NCI-H82 treated with DMSO at 0.1 percent for 48 hours (cell line): Measurements from ENCODE around the gene TMEM91.
"Not testable (repeated sequence)": the region's sequence is repeated elsewhere in the genome, so short reads cannot be mapped to it uniquely, and the experiment has no call there.

Experiments used
- DNase-seq: peaks from one replicate; lab custom pipeline; 2025; ENCODE audit not compliant: unreplicated experiment; lab: John Stamatoyannopoulos, UW

Gene TMEM91

DNA sequence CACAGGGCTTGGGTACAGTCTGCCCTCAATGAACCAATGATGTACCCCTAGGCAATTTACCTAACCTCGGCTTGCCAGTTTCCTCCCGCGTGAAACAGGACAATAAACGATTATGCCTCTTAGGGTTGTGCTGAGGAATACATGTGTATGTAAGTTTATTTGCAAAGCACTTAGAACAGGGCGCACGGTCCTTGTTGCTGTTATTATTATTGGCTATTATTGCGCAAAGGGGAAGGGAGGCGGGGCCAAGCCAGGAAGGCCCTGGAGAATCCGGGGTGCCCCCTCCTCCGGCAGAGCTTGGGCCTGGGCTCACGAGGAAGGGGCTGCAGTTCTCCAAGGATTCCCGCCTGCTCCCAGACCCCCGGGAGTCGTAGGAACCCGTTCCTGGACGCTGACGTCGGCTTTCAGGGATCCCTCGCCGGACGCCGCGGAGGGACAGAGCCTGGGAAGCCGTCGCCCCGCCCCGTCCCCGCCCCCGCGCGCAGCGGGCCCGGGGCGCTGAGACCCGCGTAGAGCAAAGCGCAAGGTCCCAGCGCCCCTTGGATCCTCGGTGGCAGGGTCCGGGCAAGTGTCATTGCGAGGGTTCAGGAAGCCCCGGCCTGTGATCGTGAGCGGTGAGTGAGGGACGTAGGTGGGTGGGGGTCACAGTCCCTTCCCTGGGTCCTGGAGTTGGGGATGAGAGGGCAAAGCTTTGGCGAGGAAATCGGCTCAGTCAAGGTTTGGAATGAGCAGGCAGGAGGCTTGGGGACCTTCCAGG lies at the start of gene TMEM91:
Gene TMEM91, plus strand, starts transcription at position 293 of the 757 bp plus-strand sequence. CDS start 1,777 bp downstream, outside the sequence.
- DNase-seq = no peak

DNA sequence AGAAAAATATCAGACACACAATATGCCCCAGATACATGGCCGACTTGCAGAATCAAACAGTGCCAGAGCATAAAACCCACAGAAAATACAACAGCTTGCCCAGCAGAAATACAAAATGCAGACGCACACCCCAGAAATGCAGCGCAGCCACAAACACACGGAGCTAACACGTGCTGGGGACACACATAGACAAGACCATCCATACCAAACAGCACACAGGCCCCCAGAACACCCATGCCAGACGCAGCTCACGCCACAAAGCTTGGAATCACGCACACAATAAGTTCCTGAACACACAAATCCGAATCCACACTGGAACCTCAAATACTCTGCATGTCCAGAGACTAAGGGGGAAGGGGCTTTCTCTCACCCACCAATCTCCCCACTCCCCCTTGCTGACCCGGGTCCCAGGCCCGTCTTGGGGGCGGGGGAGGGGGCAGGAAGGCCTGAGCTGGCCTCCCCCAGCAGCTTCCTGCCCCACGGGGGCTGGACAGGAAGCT lies 49.2 kb upstream of the TMEM91 start:
- DNase-seq = no peak

DNA sequence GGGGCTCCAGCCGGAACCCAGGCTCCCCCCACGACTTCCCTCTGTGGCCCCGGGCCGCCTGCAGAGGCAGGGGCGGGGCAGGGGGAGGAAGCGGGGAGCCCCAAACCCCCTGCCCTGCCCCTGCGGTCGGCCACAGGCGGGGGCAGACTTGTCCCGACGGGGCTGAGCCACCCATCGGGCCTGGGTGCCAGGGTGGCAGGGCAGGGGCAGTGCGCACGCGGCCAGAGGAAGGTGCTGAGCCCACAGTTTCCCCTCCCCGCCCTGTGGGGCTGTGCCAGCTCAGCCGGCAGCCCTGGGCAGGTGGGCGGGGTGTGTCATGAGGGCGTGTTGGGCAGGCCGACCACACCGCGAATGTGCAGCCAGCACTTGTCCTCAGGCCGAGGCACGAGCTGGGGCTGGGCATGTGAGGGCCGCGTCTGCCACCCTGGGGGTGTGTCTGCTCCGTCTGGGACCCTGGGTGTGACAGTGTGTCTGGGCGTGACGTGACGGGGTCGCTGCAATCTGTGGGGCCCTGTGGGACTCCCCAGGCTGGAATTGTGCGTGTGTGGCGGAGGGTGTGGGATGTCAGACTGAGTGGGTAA lies 48.7 kb upstream of the TMEM91 start:
- DNase-seq = no peak

DNA sequence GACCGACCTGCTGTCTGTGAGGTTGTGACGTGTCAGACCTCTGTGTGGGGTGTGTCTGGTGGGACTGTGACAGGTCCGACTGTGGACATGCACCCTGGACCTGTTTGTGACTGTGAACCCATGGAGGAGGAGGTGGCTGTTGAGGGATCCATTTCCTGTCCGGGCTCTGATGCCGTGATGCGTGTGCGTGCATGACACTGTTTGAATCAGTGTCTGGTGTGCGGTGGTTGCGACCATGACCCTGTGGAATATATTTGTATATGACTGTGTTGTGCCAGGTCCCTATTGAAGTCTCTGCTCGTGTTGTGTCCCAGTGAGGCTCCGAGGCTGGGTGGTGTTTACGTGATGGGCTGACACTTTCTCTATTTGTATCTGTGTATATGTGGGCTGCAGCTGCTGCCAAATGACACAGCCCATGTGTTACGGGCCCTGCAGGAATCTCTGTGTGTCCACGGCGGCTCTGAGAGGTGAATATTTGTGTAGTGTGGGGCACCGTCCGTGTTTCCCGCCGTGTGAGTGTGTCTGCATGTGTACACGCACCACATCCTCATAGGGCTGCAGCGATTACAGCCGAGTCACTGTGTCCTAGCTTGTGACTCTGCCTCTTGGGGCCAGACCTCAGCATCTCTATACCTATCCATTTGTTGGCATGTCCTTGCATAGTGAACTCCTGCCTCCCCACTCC lies 48.0 kb upstream of the TMEM91 start:
- DNase-seq = no peak

DNA sequence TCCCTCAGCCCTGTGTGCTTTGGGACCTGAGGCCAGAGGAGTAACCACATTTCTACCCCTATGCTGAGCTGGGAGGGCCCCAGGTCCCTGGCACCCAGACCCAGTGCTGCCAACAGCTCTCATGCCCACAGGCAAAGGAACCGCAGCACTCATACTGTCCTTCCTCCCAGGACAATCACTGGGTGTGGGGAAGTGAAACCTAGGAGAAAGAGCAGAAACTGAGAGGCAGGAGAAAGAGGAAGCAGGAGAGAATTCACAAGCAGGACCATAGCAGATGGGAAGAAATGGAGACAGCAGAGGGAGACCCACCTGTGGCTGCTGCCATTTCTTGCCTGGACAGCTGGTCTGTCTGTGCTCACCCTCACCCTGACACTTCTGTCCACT lies 47.5 kb upstream of the TMEM91 start:
- no peak for DNase-seq

DNA sequence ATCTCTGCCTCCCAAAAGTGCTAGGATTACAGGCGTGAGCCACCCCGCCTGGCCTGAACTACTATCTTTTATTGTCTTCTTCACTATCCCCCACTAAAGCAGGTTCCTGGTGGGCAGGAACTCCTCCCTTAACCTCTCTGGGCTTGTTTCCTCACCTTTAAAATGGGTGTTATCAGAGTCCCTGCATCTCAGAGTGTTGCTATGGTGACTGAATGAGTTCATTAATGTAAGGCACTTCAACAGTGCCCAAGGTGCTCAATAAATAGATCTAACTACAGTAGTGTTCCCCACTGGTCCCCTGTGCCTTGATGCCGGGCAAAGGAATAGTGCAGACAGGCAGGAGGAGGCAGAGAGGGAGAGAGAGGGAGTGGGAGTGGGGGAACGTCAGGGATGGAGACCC lies 45.9 kb upstream of the TMEM91 start:
- no peak for DNase-seq

DNA sequence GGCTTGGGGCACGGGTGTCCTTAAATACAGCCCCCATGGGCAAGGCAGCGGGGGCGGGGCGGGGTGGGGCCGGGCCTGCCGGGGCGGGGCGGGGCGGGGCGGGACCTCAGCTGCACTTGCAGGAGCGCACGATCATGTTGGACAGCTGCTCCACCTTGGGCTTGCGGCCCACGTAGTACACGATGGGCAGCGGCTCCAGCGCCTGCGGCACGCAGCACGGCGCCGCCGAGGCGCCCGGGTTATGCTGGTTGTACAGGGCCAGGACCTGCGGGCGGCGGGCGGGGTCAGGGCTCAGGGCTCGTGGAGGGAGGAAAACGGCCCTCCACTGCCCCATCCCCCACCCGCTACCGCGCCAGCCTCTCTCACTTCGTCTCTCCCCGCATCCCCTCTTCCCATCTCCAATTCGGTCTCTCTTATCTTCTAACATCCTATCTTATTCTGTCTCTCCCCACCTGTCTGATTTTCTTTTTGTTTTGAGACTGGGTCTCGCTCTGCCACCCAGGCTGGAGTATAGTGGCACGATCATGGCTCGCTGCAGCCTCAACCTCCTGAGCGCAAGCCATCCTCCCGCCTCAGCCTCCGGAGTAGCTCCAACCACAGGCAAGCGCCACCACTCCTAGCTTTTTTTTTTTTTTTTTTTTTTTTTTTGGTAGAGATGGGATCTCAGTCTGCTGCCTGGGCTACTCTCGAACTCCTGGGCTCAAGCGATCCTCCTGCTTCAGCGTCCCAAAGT lies 45.2 kb upstream of the TMEM91 start:
- no peak for DNase-seq

DNA sequence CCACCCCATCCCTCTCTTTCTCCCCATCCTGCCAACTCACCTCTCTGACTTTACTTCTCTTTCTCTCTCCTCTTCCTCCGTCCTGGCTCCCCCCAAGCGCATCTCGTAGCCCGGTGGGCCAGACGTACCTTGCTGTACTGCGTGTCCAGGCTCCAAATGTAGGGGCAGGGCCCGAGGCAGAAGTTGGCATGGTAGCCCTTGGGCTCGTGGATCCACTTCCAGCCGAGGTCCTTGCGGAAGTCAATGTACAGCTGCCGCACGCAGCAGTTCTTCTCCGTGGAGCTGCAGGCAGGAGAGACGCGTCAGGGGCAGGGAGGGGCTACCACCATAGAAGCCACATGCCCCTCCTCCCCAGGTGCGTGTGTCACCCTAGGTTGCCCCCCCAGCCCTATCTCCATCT lies 44.3 kb upstream of the TMEM91 start:
- DNase-seq = no peak

DNA sequence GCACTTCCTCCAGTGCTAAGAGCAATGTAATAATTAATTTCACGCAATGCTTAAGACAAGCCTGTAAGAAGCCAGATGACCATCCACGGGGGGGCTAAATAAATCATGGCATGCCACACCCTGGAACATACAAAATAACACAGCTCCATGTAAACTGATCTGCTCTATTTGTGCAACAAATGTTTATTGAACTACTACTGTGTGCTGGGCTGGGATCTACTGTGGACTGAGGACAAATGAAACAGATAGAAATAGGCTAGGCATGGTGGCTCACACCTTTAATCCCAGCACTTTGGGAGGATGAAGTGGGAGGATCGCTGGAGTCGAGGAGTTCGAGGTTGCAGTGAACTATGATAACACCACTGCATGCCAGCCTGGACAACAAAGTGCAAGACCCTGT lies 43.9 kb upstream of the TMEM91 start:
- no peak for DNase-seq

DNA sequence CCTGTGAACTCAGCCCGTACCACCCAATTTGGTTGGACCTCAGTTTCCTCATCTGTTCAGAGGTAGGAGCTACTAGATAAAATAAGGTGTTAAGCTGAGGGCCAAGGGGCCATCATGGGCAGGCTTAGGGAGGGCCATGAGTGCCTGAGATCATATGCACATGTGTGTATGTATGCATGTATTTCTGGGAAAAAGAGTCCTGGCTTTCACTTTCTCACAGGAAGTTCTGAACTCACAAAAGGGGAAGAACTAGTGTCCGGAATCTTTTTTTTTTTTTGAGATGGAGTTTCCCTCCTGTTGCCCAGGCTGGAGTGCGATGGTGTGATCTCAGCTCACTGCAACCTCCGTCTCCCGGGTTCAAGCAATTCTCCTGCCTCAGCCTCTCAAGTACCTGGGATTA lies 41.5 kb upstream of the TMEM91 start:
- DNase-seq = no peak

DNA sequence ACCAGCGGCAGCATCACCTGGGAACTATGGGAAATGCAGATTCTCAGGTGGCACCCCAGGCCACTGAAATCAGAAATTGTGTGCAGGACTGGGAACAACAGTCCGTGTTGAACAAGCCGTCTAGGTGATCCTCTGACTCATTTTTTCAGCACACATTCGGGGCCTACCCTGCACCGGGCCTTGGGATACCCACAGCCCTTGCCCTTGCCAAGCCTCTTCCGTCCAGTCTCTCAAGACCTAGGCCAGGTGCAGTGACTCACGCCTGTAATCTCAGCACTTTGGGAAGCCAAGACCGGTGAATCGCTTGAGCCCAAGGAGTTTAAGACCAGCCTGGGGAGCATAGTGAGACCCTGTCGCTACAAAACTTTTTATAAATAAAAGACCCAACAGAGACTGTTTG lies 40.9 kb upstream of the TMEM91 start:
- no peak for DNase-seq

DNA sequence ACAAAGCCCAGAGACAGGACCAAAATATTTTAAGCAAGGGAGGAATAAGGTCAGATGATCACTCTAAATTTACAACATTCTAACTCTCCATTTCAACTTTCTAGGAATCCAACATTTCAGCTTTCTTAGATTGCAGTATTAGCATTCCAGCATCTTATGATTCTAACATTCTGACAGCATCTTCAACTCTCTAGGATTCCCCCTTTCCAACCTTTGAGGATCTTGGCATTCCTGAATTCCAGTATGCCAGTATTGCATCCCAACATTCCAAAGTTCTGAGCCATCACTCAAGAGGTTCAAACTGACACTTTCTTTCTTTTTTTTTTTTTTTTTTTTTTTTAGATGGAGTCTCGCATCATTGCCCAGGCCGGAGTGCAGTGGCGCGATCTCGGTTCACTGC lies 36.4 kb upstream of the TMEM91 start:
- no peak for DNase-seq

DNA sequence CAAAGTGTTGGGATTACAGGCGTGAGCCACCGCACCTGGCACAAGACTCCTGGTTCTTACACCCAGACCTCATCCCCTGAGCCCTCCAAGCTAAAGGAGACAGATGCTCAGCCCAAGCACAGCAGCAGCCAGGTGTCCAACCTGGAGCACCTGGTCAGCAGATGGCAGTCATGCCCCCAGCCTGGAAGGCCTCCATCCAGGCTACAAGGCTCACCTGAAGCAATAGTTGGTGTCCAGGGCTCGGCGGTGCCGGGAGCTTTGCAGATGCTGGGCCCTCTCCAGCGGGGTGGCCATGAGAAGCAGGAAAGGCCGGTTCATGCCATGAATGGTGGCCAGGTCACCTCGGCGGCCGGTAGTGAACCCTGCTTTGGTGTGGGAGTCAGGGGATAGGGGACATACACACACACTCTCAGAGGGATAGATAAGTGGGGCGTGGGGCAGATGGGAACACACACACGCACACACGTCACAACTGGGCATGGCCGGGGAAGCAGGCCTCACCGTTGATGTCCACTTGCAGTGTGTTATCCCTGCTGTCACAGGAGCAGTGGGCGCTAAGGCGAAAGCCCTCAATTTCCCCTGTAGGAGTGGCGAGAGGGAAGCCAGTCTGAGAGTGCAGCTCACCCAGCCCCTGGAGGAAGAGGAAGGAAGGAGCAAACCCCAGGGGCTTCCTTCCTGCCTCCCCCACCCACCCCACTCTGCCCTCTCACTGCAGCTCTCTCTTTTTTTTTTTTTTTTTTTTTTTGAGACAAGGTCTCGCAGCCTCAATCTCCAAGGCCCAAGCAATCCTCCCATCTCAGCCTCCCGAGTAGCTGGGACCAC lies 34.5 kb upstream of the TMEM91 start:
- no peak for DNase-seq

DNA sequence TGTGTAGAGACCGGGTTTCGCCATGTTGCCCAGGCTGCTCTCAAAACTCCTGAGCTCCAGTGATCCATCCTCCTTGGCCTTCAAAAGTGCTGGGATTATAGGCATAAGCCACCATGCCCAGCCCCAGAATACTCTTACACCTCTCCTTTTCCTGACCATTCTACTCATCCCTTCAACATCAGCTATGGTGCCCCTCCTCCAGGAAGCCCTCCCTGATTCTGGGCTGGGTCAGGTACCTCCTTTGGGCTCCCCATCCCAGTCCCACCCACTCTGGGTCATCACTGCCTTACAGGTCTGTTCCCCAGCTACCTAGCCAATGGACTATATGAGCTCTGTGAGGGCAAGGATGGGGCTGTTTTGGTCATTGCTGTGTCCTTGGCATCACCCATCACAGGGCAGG lies 32.2 kb upstream of the TMEM91 start:
- no peak for DNase-seq

DNA sequence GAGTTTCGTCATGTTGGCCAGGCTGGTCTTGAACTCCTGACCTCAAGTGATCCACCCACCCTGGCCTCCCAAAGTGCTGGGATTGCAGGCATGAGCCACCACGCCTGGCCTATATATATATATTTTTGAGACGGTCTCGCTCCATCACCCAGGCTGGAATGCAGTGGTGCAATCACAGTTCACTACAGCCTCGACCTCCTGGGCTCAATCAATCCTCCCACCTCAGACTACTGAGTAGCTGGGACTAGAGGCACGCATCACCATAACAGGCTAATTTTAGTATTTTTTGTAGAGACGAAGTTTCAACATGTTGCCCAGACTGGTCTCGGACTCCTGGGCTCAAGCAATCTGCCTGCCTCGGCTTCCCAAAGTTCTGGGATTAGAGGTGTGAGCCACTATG lies 29.4 kb upstream of the TMEM91 start:
- DNase-seq = not testable (repeated sequence)

DNA sequence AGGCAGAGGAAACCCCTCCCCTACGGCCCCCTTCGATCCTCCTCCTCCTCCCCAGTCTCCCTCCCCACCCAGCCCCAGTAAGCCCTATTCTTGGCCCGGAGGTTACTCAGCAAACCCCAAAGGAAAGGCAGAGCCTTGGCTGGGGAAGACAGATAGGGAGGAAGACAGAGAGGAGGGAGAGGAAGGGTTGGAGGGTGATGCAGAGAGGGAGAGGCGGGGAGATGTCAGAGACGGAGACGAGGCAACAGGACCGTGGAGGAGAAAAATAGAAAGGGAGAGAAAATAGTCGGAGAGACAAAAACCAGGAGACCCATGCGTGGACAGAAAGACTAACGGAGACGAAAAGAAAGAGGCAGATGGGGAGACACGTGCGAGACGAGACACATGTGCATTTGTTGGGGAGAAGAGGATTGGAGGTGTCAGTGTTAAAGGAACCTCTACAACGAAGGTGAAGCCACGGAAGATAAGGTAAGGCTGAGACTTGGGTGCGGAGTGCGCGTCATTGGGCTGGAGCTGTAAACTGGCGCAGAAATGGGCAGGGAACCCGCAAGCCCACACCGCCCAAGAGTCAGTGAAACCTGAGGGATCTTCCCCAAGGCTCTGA lies 25.5 kb upstream of the TMEM91 start:
- DNase-seq = no peak

DNA sequence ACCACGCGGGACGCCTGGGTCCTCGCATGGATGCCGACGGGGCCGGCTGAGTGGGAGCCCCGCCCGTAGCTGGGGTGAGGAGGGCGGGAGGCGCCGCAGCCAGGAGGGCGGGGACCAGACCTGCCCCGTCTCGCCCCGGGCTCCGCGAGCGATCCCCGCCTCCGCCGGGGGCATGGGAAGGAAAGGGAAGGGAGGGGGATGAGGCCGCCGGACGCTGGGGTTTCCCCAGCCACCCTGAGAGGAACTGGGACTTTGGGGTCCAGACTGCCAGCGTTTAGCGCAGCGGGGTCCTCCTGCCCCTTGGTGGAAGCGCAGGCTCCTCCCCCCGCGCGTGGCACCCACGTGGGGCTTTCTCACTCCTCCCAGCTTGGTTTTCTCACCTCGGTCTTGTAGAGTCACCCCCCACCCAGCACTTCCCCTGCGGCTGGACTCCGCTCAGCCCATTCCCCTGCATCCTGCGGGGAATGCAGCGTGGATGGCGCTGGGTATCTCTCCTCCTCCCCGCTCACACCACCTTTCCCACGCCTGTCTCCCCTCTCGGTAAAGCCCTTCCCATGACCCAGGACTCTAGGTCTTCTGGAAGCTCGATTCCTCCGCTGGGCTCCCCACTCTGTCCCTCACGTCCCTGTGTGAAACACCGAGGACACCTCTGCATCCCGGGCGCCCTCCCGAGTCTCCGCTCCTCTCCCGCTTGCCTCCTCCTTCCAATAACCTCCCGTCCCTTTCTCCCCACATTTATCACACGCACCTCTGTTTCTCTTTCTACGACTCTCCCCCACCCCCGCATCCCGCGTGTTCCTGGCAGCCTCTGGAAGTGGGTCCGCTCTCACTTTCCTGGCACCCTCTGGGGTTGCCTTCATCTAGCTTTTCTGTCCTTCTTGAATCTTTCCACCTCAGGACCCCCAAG lies 24.7 kb upstream of the TMEM91 start:
- no peak for DNase-seq

DNA sequence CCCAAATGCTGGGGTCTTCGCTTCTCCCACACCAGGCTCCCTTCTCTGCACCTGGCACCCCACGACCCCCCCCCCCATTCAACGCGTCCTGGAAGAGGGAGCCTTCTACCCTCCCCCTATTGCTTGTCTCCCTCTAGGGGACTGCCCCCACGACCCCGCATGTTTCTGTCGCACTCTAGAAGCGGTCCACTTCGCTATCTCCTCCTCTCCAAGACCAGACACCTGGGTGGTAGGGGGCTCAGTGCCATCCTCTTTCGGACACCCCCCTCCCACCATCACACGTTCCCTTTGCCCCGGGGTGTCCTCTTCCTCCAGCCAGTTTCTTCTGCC lies 24.1 kb upstream of the TMEM91 start:
- DNase-seq = no peak
